ENCODE measurements around the gene WNT2B.

GRCh38 chr1:112564081-112564480, 55.3 kb downstream of the WNT2B start:
- TF ChIP-seq, protein P1, sequence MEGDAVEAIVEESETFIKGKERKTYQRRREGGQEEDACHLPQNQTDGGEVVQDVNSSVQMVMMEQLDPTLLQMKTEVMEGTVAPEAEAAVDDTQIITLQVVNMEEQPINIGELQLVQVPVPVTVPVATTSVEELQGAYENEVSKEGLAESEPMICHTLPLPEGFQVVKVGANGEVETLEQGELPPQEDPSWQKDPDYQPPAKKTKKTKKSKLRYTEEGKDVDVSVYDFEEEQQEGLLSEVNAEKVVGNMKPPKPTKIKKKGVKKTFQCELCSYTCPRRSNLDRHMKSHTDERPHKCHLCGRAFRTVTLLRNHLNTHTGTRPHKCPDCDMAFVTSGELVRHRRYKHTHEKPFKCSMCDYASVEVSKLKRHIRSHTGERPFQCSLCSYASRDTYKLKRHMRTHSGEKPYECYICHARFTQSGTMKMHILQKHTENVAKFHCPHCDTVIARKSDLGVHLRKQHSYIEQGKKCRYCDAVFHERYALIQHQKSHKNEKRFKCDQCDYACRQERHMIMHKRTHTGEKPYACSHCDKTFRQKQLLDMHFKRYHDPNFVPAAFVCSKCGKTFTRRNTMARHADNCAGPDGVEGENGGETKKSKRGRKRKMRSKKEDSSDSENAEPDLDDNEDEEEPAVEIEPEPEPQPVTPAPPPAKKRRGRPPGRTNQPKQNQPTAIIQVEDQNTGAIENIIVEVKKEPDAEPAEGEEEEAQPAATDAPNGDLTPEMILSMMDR (IDR thresholded peaks at IDR 0.05; ENCODE audit: insufficient read depth, low read length): no peak
- no peak for TF ChIP-seq POLR2AphosphoS5 (IDR thresholded peaks at IDR 0.05; ENCODE audit: low read depth)
